ENCODE data around the gene ZFHX3.

DNA sequence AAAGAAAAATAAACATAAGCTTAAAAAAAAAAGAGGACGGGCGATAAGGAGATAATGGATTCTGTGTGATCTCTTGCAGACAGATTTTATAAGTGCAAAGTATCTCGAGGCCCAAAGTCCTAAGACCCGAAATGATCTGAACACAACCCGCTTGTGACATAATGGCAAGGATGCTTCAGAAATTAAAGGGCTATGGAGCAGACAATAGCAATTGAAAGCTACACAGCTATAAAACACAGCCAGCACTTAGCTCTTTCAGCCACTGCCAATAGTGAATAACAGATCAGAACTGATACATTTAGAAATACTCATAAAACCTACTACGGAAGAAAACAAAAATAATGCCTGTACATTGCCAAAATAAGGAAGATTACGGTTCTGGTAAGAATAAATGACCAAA, 117.5 kb downstream of the ZFHX3 start:
- TF ChIP-seq EZH2 (IDR thresholded peaks at IDR 0.05) (no peak), POLR2AphosphoS5 (IDR thresholded peaks at IDR 0.05; ENCODE audit: borderline replicate concordance, low read depth, low read length) (no peak)

Data from SK-N-MC (cell line).